Measurements from ENCODE around the gene MBTD1. TPM values are rescaled to one million over a fixed set of nuclear protein-coding genes. Genes with fewer than 3 reads are reported as not detected.

Gene MBTD1
- total RNA-seq (2014; rRNA removed; shearing (Covaris generic)) = 8.2 and 12.3 TPM in 2 replicates

GRCh38 chr17:51259564-51260236 lies at the start of gene MBTD1:
Gene MBTD1, minus strand, starts transcription at chr17:51260049. Its CDS starts 34,888 bp downstream, at chr17:51225161.

DNA sequence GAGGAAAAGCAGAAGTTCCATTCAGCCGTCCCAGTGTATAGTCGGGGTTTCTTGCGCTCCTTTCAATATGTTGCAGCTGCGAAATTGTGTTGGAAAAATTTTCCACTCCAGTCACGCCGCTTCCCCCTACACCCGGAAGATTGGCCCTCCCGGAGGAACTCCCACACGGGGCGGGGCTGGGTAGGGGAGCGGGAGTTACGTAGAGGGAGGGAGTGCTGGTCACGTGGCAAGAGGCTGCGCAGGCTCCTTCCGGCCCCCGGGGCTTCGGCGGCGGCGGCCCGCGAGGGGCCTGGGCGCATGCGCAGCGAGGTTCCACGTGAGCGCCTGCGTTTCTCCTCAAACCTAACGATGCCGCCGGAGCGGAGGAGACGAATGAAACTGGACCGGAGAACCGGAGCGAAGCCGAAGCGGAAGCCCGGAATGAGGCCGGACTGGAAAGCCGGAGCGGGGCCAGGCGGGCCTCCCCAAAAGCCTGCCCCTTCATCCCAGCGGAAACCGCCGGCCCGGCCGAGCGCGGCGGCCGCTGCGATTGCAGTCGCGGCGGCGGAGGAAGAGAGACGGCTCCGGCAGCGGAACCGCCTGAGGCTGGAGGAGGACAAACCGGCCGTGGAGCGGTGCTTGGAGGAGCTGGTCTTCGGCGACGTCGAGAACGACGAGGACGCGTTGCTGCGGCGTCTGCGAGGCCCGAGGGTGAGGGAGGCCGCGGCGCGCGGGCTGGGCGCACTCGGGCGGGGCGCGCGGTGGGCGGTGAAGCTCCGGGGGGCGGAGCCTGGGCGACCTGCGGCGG lies 581 bp upstream of the MBTD1 start, which contains the start of gene UTP18:
UTP18 (plus strand) TSS at position 310 of the 787 bp plus-strand sequence; CDS start at position 349, 39 bp downstream.

GRCh38 chr17:51166198-51166986 lies 93.5 kb downstream of the MBTD1 start, which contains the start of gene NME2:
Gene NME2, plus strand, starts transcription at chr17:51166411. Its CDS starts 420 bp downstream, at chr17:51166831.

DNA sequence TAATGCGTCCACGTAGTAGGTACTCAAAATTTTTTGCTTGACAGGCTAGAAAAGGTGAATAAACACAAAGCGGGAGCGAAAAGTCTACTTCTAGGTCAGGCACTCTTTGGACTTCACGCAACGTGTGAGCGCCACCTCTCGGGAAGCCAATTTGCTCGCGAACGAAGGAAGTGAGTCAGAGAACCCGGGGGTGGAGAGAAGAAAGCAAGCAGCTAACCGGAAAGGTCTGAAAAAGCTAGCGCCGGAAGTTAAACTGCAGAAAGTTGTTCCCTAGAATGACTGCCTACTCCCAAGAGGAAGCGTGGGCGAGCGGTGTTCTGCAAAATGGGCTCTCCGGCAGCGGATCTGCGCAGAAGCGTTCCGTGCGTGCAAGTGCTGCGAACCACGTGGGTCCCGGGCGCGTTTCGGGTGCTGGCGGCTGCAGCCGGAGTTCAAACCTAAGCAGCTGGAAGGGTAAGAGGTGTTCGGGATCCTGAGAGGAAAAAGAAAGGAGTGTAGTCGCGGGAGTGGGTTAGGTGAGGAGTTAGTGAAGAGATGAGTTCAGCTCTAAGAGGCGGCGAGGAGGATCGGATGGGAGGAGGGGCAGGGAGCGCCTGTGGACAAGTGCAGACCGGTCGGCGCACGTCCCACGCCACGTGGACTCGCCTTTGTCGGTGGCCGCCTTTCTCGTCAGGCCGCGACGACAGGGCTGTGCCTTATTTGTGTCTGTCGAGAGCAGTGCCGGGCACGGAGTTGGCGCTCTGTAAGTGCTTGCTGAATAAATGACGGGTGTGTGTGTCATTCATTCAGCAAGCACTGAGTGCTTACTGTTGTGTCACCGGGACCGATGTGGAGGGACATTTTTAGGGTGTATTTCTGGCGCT lies 106.4 kb downstream of the MBTD1 start, which contains the start of gene NME1:
NME1 (plus strand) TSS at position 350 of the 863 bp plus-strand sequence. CDS start 2,096 bp downstream, outside the sequence.

Other genes with a start within 250 kb of the MBTD1 start
- gene SPAG9, start 139.2 kb downstream of the MBTD1 start, total RNA-seq (2014; rRNA removed; shearing (Covaris generic)) = 52.4 and 58.2 TPM in 2 replicates
- 394 and 398 TPM in 2 replicates for gene NME1, start 106.5 kb downstream of the MBTD1 start, total RNA-seq (2014; rRNA removed; shearing (Covaris generic))
- gene NME2, start 93.6 kb downstream of the MBTD1 start, total RNA-seq (2014; rRNA removed; shearing (Covaris generic)) = 706 and 716 TPM in 2 replicates
- gene UTP18, start 497 bp upstream of the MBTD1 start, total RNA-seq (2014; rRNA removed; shearing (Covaris generic)) = 65.9 and 67.3 TPM in 2 replicates

Measured in A375 (cell line).